Heart left ventricle (tissue), 13 donors: ENCODE measurements around the gene DNAH3.

Source experiments
- CTCF ChIP-seq, 12 donors: fragments of 200-600 bp; sonication (generic) in 4 of 12; IDR thresholded peaks; one replicate each; pipeline versions ENCODE4 v1.5.0 to v1.8.0; 2018 to 2022; ENCODE audit warnings: antibody characterized with exemption in 12 of 12, mild to moderate bottlenecking in 5 of 12
- POLR2A ChIP-seq, 2 donors: fragments of 450-650 bp; IDR thresholded peaks; one replicate each; pipeline ENCODE4 v1.6.1; 2017; ENCODE audit warnings: antibody characterized with exemption in 2 of 2, mild to moderate bottlenecking in 2 of 2, moderate library complexity in 2 of 2
- donor health status: ischemic (EF 13 %, LVEDD 7.1; RV severe dilation, severe dysfunction).
- donor health status: DM: no; HTN: yes; CAD: no.
- donor health status: DM: no; HTN: no; CAD: no.
- donor health status: ischemic (EF 25% LVEDD 6.9; RV normal size, moderate dysfunction).
- donor health status: ischemic (EF 25% LVEDD 5.7; RV mildly dilated, moderate dysfunction).
- donor health status: ischemic (EF 35%, LVEDD 5.7; RV mildly dilated, moderate dysfunction).
- donor health status: nonischemic (EF 11% LVEDD 7.7; RV severe dilation, severe dysfunction).
- donor health status: DM: yes; HTN: yes; CAD: no.
- donor health status: PGD.
- donor health status: ischemic (EF 29% LVEDD 5.4; RV normal size, mild dysfunction).
- donor health status: nonischemic (EF 23%, LVEDD 6.1; RV moderate dilation, normal function).

GRCh38 chr16:20886320-20886719, 264.3 kb downstream of the DNAH3 start:
- TF ChIP-seq CTCF (IDR thresholded peaks at IDR 0.05): no peak
- no peak for TF ChIP-seq POLR2A (IDR thresholded peaks at IDR 0.05)
